NCI-H2107 (cell line): ENCODE measurements around the gene PRCD.
A peak's percentile ranks its signal among the peaks of the same experiment; 100 is the strongest.
"Not testable (repeated sequence)": the region's sequence is repeated elsewhere in the genome, so short reads cannot be mapped to it uniquely, and the experiment has no call there.

Source experiments
- DNase-seq: peaks from one replicate; lab custom pipeline; 2025; lab: John Stamatoyannopoulos, UW

PRCD gene

GRCh38 chr17:76556765-76557367 lies 17.0 kb downstream of the PRCD start:
- no peak for DNase-seq

GRCh38 chr17:76557368-76558197 lies 17.7 kb downstream of the PRCD start:
- peak; percentile 97 for DNase-seq

DNA sequence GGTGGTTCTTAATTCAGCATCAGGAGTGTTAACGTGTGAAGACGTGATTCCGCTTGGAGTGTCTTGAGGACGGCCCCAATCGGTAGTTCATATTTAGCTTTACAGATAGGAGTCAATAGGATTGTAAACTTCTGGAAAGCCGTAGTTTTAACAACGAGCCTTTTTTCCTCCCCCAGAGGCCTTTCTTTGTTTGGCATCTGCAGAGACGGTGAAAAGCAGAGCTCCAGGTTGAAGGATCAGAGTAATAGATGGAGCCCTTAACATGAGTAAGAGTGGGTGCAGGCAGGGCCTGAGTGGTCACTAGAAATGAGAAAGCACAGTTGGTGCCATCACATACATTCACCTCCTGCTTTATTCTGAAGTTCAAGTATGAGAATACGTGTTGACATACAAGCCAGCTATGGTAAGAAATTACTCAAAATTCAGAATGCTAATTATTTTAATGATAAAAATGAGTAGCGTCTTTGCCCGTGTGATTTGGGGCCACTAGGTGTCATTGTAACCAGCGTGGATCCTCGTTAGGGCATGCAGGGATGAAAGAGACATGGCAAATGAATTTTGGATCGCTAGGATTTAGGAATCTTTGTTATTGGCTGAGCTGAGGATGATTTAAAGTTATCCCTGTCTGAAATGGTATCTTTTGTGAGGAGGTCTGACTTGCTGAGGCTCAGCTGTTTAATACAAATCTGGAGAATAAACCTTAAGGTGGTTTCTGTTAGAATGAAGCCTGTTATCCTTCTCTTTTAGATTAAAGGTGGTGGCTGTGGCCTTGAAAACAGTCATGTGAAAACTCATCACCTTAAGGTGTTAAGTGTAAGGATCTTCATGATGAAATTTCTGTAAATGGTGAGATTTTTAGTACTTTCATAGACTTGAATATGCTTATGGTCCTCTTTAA lies 18.6 kb downstream of the PRCD start:
- no peak for DNase-seq

GRCh38 chr17:76559460-76559859 lies 19.6 kb downstream of the PRCD start:
- DNase-seq: not testable (repeated sequence)

- no peak for DNase-seq
Measured at GRCh38 chr17:76560036-76560876, 20.4 kb downstream of the PRCD start.

GRCh38 chr17:76560877-76561221 lies 21.0 kb downstream of the PRCD start:
- no peak for DNase-seq

DNA sequence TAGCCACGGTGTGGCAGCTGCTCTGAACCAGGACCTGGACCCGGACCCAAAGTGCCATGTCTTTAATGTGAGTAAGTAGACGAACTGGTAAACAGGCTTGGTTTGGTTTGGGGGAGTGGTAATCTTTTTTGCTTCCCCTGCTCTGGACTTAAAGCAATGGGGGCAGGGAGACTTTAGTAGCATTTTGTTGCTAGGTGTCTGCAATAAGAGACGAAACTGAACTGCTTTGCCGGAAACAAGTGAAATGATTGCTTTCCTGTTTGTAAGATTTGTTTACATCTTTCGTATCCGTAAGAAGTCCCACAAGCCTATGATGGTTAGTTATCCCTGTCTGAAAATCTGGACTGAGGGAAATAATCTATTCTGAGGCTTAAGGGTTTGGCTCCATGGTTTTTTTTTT lies 21.5 kb downstream of the PRCD start:
- DNase-seq: no peak

DNA sequence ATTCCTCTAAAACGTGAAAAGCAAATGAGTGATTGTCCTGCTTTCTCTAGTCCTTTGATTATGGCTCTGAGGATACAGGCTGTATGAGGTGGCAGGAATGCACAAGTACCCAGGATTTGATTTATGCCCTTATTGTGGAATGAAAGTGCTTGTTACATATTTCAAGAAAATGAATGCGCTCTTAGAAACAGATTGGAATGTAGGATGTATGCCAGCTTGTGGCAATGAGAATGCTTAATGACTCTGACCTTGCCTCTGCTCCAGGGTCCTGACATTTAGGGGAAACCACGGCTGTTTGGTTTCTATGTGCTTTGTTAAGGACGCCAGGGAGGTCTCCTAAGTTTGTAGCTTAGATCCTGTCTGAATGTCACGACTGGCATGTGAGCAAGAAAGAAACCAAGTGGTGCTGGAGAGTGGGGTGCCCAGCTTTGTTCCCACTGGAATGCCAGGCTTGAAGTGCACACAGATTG lies 22.0 kb downstream of the PRCD start:
- DNase-seq: no peak

DNA sequence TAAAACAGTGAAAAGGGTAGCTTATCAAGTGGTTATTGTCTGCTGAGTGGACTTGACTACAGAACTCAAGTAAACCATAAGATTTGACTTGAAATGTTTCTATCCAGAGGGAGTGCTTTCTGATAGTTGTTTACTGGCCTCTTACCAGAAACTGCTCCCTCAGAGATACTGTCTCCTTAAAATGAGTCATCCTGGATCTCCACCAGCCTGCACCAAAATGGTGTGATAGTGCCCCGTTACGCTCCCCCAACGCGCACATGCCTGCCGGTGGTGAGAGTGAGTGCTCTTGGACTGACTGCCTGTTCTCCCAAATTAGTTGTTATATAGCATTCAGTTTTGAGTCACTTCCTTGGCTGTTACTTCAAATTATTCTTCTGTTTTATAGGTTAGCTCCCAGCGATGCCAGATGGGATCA lies 22.9 kb downstream of the PRCD start:
- DNase-seq: no peak

- not testable (repeated sequence) for DNase-seq
Measured at GRCh38 chr17:76563359-76563758, 23.5 kb downstream of the PRCD start.

DNA sequence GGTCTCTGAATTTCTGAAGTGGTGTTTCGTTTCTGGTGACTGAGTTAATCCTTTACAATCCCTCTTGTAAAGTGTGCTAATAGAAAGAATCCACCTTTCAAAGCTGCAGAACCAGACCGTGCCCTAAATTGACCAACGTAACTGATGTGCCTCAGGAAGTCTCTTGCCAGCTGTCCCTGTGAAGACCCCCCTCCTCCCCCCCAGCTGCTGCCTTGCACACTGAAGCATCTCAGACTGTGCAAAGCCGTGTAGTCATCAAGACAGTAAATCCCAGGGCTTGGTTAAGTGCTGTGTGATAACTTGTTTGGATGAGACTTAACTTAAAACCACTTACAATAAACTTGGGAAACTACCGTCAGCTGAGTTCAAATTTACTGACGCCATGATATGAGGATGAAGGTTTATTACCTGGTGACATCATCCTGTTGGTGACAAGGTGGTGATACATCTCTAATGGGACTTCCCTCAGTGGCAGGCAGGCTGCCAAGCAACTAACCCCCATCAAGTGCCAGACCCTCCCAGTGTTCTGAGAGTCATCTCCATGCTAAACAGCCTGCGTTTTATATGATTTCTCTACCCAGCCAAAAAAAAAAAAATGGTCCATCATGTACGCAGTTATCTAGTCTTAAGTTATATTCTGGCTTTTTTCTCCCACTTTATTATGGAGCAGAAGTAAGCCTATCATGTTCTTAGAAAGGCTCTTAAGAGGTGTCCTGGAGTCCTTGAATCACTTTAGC lies 25.3 kb downstream of the PRCD start:
- DNase-seq: not testable (repeated sequence)

DNA sequence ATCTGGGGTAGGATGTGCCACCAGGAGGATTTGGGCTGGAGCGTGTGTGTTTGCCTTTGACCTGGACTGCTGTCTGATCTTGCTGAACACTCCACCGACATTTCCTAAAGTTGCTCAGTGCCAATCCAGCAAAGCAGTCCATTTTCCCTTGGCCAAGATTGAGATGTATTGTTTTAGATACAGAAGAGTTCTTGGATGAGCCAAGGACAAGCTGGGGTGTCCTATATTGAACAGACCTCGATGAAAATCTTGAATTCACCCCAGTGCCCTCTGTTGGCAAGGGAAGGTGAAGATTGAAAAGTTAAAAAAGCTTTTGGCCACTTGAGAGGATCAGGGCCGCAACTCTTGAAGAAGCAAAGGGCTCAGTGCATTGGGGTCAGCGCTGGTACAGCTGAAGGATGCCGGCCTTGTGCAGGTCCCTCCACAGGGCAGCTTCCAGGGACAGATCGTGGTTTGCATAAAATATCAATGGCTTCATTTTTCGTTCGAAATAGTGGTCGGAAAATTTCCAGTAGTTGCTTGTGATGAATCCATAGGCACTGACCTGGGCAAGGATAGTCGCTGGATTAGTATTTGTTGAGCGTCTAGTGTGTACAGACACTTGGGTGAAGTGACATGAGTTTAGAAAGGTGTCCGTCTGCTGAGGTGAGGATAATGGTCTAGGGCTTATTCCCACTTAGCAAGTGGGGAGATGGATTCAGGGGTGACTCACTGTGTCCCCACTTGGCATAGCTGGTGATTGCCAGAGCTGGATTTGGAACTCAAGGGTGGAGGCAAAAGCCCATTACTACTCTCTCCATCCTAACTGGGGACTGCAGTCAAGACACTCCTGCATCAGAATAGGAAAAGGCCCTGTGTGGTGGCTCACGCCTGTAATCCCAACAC lies 26.1 kb downstream of the PRCD start:
- DNase-seq: no peak

GRCh38 chr17:76566613-76566943 lies 26.7 kb downstream of the PRCD start:
- no peak for DNase-seq

- no peak for DNase-seq
Measured at GRCh38 chr17:76566988-76567431, 27.2 kb downstream of the PRCD start.

GRCh38 chr17:76567634-76568432 lies 28.0 kb downstream of the PRCD start:
- DNase-seq: no peak

- DNase-seq: no peak
Measured at GRCh38 chr17:76568811-76569221, 29.0 kb downstream of the PRCD start.

GRCh38 chr17:76569607-76570279 lies 29.9 kb downstream of the PRCD start:
- DNase-seq: no peak

DNA sequence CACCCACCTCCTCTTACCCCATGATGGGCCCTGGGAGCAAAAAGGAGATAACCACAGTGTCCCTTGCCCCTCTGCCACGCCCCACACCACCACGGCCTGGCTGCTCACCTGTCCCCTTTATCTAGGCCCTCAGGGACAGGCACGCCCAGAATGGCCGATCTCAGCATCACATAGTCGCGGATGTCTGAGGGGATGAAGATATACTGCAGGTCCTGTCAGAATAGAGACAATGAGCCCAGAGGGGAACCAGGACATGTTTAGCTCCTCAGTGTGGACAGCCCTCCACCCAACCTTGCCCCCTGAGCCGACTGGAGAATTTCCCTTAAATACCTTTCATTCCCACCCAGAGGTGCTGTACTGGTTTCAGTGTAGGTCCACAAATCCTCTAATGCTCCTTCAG lies 30.6 kb downstream of the PRCD start:
- no peak for DNase-seq
